Muscle layer of colon (tissue), 2 donors: ENCODE results near the gene RNH1.

Experiments used
- H3K27ac ChIP-seq: one replicate; pipeline ENCODE4 v1.7.0; 2013; ENCODE audit warnings: low read depth, mild to moderate bottlenecking, low read length, moderate library complexity
- H3K27me3 ChIP-seq, 2 donors: one replicate each; pipeline ENCODE4 v1.7.0; 2013; ENCODE audit warnings: low read length in 2 of 2, mild to moderate bottlenecking in 2 of 2; ENCODE audit not compliant: insufficient read depth in 2 of 2, control insufficient read depth in 1 of 2
- H3K36me3 ChIP-seq: one replicate; pipeline ENCODE4 v1.7.0; 2013; ENCODE audit warnings: mild to moderate bottlenecking, low read length; ENCODE audit not compliant: insufficient read depth
- H3K4me1 ChIP-seq: one replicate; pipeline ENCODE4 v1.7.0; 2013; ENCODE audit warnings: mild to moderate bottlenecking, low read length; ENCODE audit not compliant: insufficient read depth
- H3K4me3 ChIP-seq, 2 donors: one replicate each; pipeline ENCODE4 v1.7.0; 2013; ENCODE audit warnings: low read length in 2 of 2, low read depth in 1 of 2, mild to moderate bottlenecking in 1 of 2, moderate library complexity in 1 of 2
- H3K9ac ChIP-seq: one replicate; pipeline ENCODE4 v1.7.0; 2013; ENCODE audit warnings: low read length
- H3K9me3 ChIP-seq: one replicate; pipeline ENCODE4 v1.7.0; 2013; ENCODE audit warnings: mild to moderate bottlenecking, low read length
- donor health status: abdominal sarcoma.
- donor health status: Adenocarcinoma of cecum.

RNH1 gene

GRCh38 chr11:512761-513595 is 5.9 kb upstream of the RNH1 start:
- Histone ChIP-seq H3K4me1 (peaks cover 2% of the 10 kb centered on the region), H3K9ac (no peak overlapping the region), H3K9me3 (no peaks in the 10 kb centered on the region), H3K27me3 (no peaks in the 10 kb centered on the region), H3K4me3 (no peak overlapping the region), H3K27ac (no peak overlapping the region), H3K36me3 (no peaks in the 10 kb centered on the region)

DNA sequence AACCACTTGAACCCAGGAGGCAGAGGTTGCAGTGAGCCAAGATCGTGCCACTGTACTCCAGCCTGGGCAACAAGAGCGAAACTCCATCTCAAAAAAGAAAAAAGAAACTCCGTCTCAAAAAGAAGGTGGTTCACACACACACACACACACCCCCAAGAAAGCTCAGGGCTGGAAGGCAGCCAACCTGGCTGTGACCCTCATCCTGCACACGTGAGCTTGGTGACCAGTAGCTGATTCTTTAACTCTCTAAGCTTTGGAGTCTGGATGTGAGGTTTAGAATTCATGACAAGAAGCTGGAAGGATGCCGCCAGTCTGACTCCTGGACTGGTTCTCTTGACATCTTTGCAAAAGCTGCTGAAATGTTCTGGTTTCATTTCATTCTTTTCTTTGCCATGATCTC is 1.9 kb upstream of the RNH1 start:
- no peak overlapping the region for H3K9ac ChIP-seq
- H3K36me3 ChIP-seq: no peaks in the 10 kb centered on the region
- no peaks in the 10 kb centered on the region for H3K9me3 ChIP-seq
- peaks cover 22% of the 10 kb centered on the region for H3K4me1 ChIP-seq
- no peaks in the 10 kb centered on the region for H3K27me3 ChIP-seq
- no peak overlapping the region for H3K27ac ChIP-seq
- no peak overlapping the region for H3K4me3 ChIP-seq

GRCh38 chr11:507727-508515 is 879 bp upstream of the RNH1 start:
- H3K27me3 ChIP-seq: no peaks in the 10 kb centered on the region
- H3K9ac ChIP-seq: peak overlapping the region; percentile 49
- H3K27ac ChIP-seq: peak overlapping the region; percentile 76
- peaks cover 26% of the 10 kb centered on the region for H3K4me1 ChIP-seq
- no peaks in the 10 kb centered on the region for H3K36me3 ChIP-seq
- no peaks in the 10 kb centered on the region for H3K9me3 ChIP-seq
- peak overlapping the region; percentile 25 to 53 for H3K4me3 ChIP-seq

DNA sequence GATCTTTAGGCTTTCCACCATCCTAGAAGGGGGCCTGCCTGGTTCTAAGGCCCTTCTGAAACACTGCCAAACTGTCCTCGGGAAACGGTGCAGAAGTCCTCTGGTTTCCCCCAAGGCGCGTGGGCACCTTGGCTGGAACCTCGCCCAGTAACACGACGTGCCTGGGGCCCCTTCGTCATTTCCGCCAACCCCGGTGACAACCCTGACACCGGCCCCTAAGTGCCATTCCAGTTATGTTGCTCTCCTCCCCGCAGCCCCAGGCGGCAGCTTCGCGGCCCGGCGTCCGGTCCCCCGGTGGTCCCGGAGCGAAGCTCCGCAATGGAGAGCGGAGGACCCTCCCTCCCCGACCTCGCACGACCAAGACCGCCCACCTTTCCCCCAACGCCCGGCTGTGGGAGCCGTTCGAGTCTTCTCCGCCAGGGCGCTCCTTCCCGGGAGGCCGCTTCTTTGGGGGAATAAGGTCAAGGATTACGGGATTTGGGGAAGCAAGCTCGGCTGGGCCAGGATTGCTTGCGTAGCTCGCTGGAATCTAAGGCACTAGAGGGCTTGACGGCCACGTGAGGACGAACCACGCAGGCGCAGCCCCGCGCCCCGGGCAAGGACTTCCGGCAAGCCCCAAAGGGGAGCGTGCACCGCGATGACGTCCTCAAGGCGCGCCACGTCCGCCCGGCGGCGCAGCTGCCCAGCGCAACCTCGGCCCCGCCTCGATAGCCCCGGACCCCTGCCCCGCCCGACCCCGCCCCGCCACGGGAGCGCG is 626 bp downstream of the RNH1 start:
- Histone ChIP-seq H3K9ac (peak overlapping the region; percentile 84), H3K4me1 (peaks cover 26% of the 10 kb centered on the region), H3K36me3 (peaks cover 1% of the 10 kb centered on the region), H3K27ac (peak overlapping the region; percentile 100), H3K4me3 (peak overlapping the region; percentile 86 to 96), H3K27me3 (no peaks in the 10 kb centered on the region), H3K9me3 (no peaks in the 10 kb centered on the region)

- Histone ChIP-seq H3K9me3 (no peaks in the 10 kb centered on the region), H3K9ac (no peak overlapping the region), H3K27ac (peak overlapping the region; percentile 70), H3K27me3 (no peaks in the 10 kb centered on the region), H3K4me3 (peak overlapping the region; percentile 69 to 96), H3K4me1 (peaks cover 26% of the 10 kb centered on the region), H3K36me3 (peaks cover 16% of the 10 kb centered on the region)
Measured at GRCh38 chr11:504994-505344, 2.1 kb downstream of the RNH1 start.

- Histone ChIP-seq H3K36me3 (peaks cover 22% of the 10 kb centered on the region), H3K4me3 (peak overlapping the region; percentile 69 to 96), H3K4me1 (peaks cover 26% of the 10 kb centered on the region), H3K27ac (peak overlapping the region; percentile 70), H3K9ac (peak overlapping the region; percentile 38), H3K27me3 (no peaks in the 10 kb centered on the region), H3K9me3 (no peaks in the 10 kb centered on the region)
Measured at GRCh38 chr11:504053-504993, 2.7 kb downstream of the RNH1 start.

DNA sequence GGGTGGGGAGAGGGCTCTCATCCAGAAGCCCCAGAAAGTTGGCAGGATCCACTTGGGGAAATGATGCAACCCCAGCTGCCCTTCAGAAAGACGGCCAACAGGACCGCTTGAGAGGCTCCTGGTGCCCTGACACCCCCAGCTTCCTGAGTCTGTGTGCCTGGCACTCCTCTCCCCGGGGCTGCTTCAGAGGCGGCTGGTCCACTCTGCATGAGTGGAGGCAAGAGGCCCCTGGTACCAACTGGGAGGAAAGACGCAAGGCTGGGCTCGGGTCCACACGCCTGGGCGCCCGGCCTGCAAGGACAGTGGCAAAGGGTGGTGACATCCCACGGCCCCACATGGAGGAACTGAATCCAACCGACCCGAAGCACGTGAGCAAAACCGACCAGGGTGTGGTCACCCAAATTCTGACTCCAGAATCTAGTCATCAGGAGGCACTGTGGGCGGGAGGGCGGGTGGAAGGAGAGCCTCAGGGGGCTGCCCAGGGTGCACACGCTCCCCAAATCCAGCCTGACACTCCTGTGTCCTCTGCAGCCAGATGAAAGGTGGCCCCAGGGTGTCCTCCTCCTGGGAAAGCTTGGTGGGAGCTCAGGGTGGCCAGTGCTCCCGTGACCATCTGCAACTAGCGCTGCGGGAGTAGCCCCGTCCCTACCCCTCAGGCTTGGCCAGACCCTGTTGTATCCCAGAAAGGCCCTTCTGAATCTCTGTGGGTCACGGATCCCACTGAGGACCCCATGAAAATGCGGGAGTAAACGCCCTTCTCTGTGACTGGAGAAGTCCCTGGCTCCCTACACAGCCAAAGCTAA is 3.7 kb downstream of the RNH1 start:
- Histone ChIP-seq H3K4me3 (peak overlapping the region; percentile 69 to 96), H3K4me1 (peaks cover 26% of the 10 kb centered on the region)

GRCh38 chr11:502288-503178 is 4.5 kb downstream of the RNH1 start:
- peaks cover 39% of the 10 kb centered on the region for H3K36me3 ChIP-seq
- no peak overlapping the region for H3K27ac ChIP-seq
- H3K4me1 ChIP-seq: peaks cover 21% of the 10 kb centered on the region
- no peaks in the 10 kb centered on the region for H3K9me3 ChIP-seq
- H3K9ac ChIP-seq: no peak overlapping the region
- no peak overlapping the region for H3K4me3 ChIP-seq
- no peaks in the 10 kb centered on the region for H3K27me3 ChIP-seq

More for the DNA sequence above, 3.7 kb downstream of the RNH1 start:
- H3K9me3 ChIP-seq: no peaks in the 10 kb centered on the region
- no peaks in the 10 kb centered on the region for H3K27me3 ChIP-seq
- H3K9ac ChIP-seq: peak overlapping the region; percentile 38
- H3K36me3 ChIP-seq: peaks cover 31% of the 10 kb centered on the region
- peak overlapping the region; percentile 70 for H3K27ac ChIP-seq

- Histone ChIP-seq H3K27ac (no peak overlapping the region), H3K9me3 (no peaks in the 10 kb centered on the region), H3K4me1 (peaks cover 21% of the 10 kb centered on the region), H3K9ac (no peak overlapping the region), H3K36me3 (peaks cover 47% of the 10 kb centered on the region), H3K27me3 (no peaks in the 10 kb centered on the region), H3K4me3 (no peak overlapping the region)
Measured at GRCh38 chr11:501683-502287, 5.3 kb downstream of the RNH1 start.
